Measurements from ENCODE around the gene AFF3. TPM values are rescaled to one million over a fixed set of nuclear protein-coding genes. Genes with fewer than 3 reads are reported as not detected.

Gene AFF3
- total RNA-seq, 1 experiment from 2014 or later = not detected

GRCh38 chr2:99711144-99711543 lies 431.2 kb downstream of the AFF3 start:
- Histone ChIP-seq H3F3A (ENCODE audit: insufficient read depth, low read depth) (no peaks in the 10 kb centered on the region), H3K79me2 (ENCODE audit: low read depth) (no peaks in the 10 kb centered on the region), H3K27me3 (ENCODE audit: insufficient read depth, low read depth) (peaks cover 82% of the 10 kb centered on the region), H3K9me2 (ENCODE audit: insufficient read depth) (no peaks in the 10 kb centered on the region), H2AFZ (no peak overlapping the region), H3K4me2 (no peak overlapping the region), H3K36me3 (ENCODE audit: low read depth) (no peaks in the 10 kb centered on the region), H3K4me3 (no peak overlapping the region), H3K4me1 (replicated peaks; ENCODE audit: insufficient read depth) (no peaks in the 10 kb centered on the region), H3K9me3 (ENCODE audit: insufficient read depth, low read depth) (no peaks in the 10 kb centered on the region), H4K20me1 (ENCODE audit: insufficient read depth) (no peaks in the 10 kb centered on the region), H3K27ac (no peak overlapping the region)
- POLR2A ChIA-PET (ENCODE audit: unreplicated experiment) = no interaction called here
- no peak for DNase-seq
- TF ChIP-seq CTCF (conservative IDR thresholded peaks at IDR 0.05) = no peak
- TF ChIP-seq EZH2 (IDR thresholded peaks at IDR 0.05; ENCODE audit: low read depth) = no peak
- intact Hi-C loops (cut with micrococcal nuclease; ENCODE audit: unreplicated experiment) = no loop called here
- CTCF ChIA-PET = no interaction called here
- BruUV-seq (replicated peaks) = no TSS peak

- no TSS peak for BruUV-seq (replicated peaks)
- H3K4me3 ChIP-seq = no peak overlapping the region
These were observed 431.7 kb downstream of the AFF3 start for GRCh38 chr2:99710721-99711120.

GRCh38 chr2:99709229-99709628 lies 433.2 kb downstream of the AFF3 start:
- ChIA-PET CTCF (interaction anchor here (0.6 kb wide), 1 partner anchor 1746 kb away, joined by 3 read pairs; no protein-coding TSS in a partner anchor), POLR2A (ENCODE audit: unreplicated experiment) (no interaction called here)
- Histone ChIP-seq H2AFZ (no peak overlapping the region), H3K27me3 (ENCODE audit: insufficient read depth, low read depth) (peaks cover 66% of the 10 kb centered on the region), H3K9me2 (ENCODE audit: insufficient read depth) (no peaks in the 10 kb centered on the region), H3K4me1 (replicated peaks; ENCODE audit: insufficient read depth) (no peaks in the 10 kb centered on the region), H3F3A (ENCODE audit: insufficient read depth, low read depth) (no peaks in the 10 kb centered on the region), H3K4me3 (no peak overlapping the region), H3K79me2 (ENCODE audit: low read depth) (no peaks in the 10 kb centered on the region), H4K20me1 (ENCODE audit: insufficient read depth) (no peaks in the 10 kb centered on the region), H3K9me3 (ENCODE audit: insufficient read depth, low read depth) (no peaks in the 10 kb centered on the region), H3K27ac (no peak overlapping the region), H3K36me3 (ENCODE audit: low read depth) (no peaks in the 10 kb centered on the region), H3K4me2 (no peak overlapping the region)
- no peak for TF ChIP-seq CTCF (conservative IDR thresholded peaks at IDR 0.05)
- TF ChIP-seq EZH2 (IDR thresholded peaks at IDR 0.05; ENCODE audit: low read depth) = no peak
- no TSS peak for BruUV-seq (replicated peaks)
- DNase-seq = no peak
- intact Hi-C loops (cut with micrococcal nuclease; ENCODE audit: unreplicated experiment) = no loop called here

More at GRCh38 chr2:99710721-99711120, 431.7 kb downstream of the AFF3 start:
- Histone ChIP-seq H3K27me3 (ENCODE audit: insufficient read depth, low read depth) (peaks cover 79% of the 10 kb centered on the region), H3K9me3 (ENCODE audit: insufficient read depth, low read depth) (no peaks in the 10 kb centered on the region), H3K79me2 (ENCODE audit: low read depth) (no peaks in the 10 kb centered on the region), H3K4me2 (no peak overlapping the region), H2AFZ (no peak overlapping the region), H3K9me2 (ENCODE audit: insufficient read depth) (no peaks in the 10 kb centered on the region), H3K27ac (no peak overlapping the region), H3F3A (ENCODE audit: insufficient read depth, low read depth) (no peaks in the 10 kb centered on the region), H3K36me3 (ENCODE audit: low read depth) (no peaks in the 10 kb centered on the region), H3K4me1 (replicated peaks; ENCODE audit: insufficient read depth) (no peaks in the 10 kb centered on the region), H4K20me1 (ENCODE audit: insufficient read depth) (no peaks in the 10 kb centered on the region)
- ChIA-PET POLR2A (ENCODE audit: unreplicated experiment) (no interaction called here), CTCF (no interaction called here)
- no peak for DNase-seq
- TF ChIP-seq CTCF (conservative IDR thresholded peaks at IDR 0.05) (no peak), EZH2 (IDR thresholded peaks at IDR 0.05; ENCODE audit: low read depth) (no peak)
- intact Hi-C loops (cut with micrococcal nuclease; ENCODE audit: unreplicated experiment) = no loop called here

Measured in PC-9 (cell line).